GM12801 (cell line): ENCODE measurements around the gene NUP98.

Source experiments
- CTCF ChIP-seq: IDR thresholded peaks from one replicate; pipeline ENCODE4 v1.5.1; 2011; ENCODE audit warnings: control low read depth; ENCODE audit not compliant: insufficient read length; ENCODE audit errors: extremely low read depth

NUP98 gene

DNA sequence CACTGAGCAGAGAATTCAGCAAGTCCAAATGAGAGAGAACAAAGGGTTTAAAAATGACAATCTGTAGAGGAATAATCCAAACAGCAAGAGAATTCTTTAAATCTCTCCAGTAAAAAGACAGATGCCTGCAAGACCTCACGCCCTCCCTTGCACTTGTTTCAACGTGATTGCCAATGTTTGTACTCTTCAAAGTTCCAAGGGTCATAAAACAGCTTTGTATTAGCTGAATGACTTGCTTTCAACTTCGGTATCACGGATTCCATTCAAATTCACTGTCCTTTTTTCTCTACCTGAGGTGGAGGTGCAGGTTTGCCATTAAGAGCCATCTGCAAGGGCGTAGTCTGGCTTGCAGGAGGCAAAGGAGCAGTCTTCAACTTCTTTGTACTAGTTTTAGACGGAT is 85.1 kb downstream of the NUP98 start:
- TF ChIP-seq CTCF: no peak

DNA sequence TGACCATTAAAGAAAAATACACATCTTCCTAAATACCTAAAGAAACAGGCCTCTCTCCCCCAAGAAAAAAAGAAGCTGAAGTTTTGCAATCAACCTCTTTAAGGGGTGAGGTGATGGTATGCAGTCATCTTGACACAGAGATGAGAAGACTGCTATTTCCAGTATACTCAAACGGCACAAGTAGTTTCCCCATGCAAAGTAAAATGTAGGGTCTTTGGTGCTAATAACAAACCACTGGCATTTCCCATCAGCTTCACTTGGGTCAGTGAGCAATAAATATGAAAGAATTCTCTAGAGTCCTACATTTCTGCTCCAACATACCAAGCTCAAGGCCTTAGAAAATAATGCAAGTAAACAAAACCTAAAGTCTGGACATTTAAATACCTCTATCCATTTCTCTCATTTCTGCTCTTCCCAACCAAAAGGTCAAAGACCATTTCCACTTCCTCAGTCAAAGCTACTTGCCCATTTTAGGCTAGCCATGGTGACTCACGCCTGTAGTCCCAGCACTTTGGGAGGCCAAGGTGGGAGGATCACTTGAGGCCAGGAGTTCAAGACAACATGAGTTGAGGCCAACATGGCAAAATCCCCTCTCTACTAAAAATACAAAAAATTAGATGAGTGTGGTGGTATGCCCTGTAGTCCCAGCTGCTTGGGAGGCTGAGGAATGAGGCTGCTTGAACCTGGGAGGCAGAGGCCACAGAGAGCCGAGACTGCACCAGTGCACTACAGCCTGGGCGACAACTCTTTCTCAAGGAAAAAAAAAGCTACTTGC is 86.7 kb downstream of the NUP98 start:
- no peak for TF ChIP-seq CTCF

GRCh38 chr11:3709977-3710376 is 87.4 kb downstream of the NUP98 start:
- no peak for TF ChIP-seq CTCF

DNA sequence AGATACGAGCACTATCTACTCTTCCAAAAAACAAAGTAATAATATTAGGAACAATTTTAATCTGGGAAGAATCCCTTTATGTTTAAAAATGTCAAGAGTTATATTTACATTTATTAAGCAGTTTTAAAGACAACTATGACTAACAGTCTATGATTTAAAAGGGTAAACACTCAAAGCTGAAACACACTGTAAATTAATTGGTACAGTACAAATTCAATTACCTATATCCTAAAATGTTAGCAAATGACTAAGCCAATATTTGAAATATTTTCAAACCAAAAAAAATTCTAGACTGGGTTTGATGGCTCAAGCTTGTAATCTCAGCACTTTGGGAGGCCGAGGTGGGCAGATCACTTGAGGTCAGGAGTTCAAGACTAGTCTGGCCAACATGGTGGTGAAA is 90.2 kb downstream of the NUP98 start:
- no peak for TF ChIP-seq CTCF

GRCh38 chr11:3703383-3703782 is 94.0 kb downstream of the NUP98 start:
- no peak for TF ChIP-seq CTCF

- TF ChIP-seq CTCF: no peak
Observed at GRCh38 chr11:3700910-3701309, 96.4 kb downstream of the NUP98 start.

DNA sequence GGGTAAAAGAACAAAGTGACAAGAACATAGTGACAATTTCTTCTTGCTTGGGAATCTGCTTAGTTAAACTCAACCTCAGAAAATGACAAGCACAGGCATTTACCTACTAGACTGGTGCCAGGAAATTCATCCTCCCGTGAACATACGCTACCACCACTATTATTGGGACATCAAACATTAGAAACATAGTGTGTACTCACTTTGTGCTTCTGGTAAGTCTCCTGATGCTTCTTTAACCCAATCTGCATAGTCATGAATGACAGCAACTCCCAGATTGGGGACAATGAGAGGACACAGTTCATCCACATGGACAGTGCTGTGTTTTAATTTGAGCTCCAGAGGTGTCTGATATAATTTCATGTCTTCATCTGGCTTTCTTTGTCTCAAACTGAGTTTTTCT is 96.9 kb downstream of the NUP98 start:
- no peak for TF ChIP-seq CTCF
